ENCODE measurements around the gene TEC. TPM values are rescaled to one million over a fixed set of nuclear protein-coding genes. Genes with fewer than 3 reads are reported as not detected.

TEC gene
- total RNA-seq, 1 experiment from 2014 or later = 4.5 TPM

DNA sequence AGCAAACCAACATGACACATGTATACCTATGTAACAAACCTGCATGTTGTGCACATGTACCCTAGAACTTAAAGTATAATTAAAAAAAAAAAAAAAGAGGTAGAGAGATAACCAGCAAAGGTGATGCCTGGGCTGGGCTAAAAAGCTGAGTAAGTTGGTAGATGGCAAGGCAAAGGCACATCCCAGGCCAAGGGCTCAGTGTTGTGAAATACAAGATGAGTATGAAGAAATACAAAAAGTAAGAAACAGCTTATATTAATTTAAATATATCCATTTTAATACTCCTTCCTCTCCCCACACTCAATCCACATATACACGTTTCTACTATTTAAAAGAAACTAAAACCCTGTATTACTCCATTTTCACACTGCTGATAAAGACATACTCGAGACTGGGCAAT, 25.8 kb downstream of the TEC start:
- intact Hi-C loops (cut with micrococcal nuclease) = no loop called here
- CTCF ChIA-PET = no interaction called here
- Histone ChIP-seq H3K27ac (ENCODE audit: low read depth, low read length) (no peak overlapping the region), H3K9me2 (ENCODE audit: insufficient read depth) (no peaks in the 10 kb centered on the region), H3K4me2 (ENCODE audit: low read length) (no peak overlapping the region), H4K20me1 (ENCODE audit: insufficient read depth) (no peaks in the 10 kb centered on the region), H3K79me2 (ENCODE audit: insufficient read depth, low read length) (peaks cover 13% of the 10 kb centered on the region), H3K36me3 (ENCODE audit: control insufficient read depth in 1 of 2, insufficient read depth in 2 of 2, low read length in 2 of 2) (no peaks in the 10 kb centered on the region), H3K4me3 (replicated peaks in 1 of 2; ENCODE audit: low read depth in 1 of 2, low read length in 2 of 2) (no peak overlapping the region), H3K27me3 (ENCODE audit: insufficient read depth, low read length) (no peaks in the 10 kb centered on the region), H3K9ac (ENCODE audit: low read length) (no peak overlapping the region), H3K4me1 (ENCODE audit: control insufficient read depth in 1 of 2, insufficient read depth in 2 of 2, low read length in 2 of 2) (peaks cover 0 to 8% of the 10 kb centered on the region in 2 experiments; a peak in 2 of 4 replicates), H2AFZ (ENCODE audit: low read depth, low read length, poor library complexity, severe bottlenecking) (no peak overlapping the region), H3K9me3 (ENCODE audit: control insufficient read depth in 1 of 2, insufficient read depth in 1 of 2, low read depth in 1 of 2, low read length in 2 of 2) (no peaks in the 10 kb centered on the region)
- RAD21 ChIA-PET (ENCODE audit: low non-redundant PET in 1 of 2, low total read pairs in 2 of 2, uncharacterized antibody in 2 of 2, unreplicated experiment in 2 of 2) = no interaction called here
- ATAC-seq (no peak), DNase-seq (ENCODE audit: low read depth, low spot score) (no peak)
- POLR2A ChIA-PET = no interaction called here
- no TSS peak for BruUV-seq (replicated peaks)
- TF ChIP-seq TCF7L2 (IDR thresholded peaks at IDR 0.05; ENCODE audit: borderline replicate concordance, extremely low read depth, insufficient read depth, insufficient read length) (no peak), SP1 (IDR thresholded peaks at IDR 0.05; ENCODE audit: low read depth) (no peak), EZH2phosphoT487 (IDR thresholded peaks at IDR 0.05; ENCODE audit: borderline replicate concordance) (no peak), CEBPB (IDR thresholded peaks at IDR 0.05; ENCODE audit: low read depth) (no peak), EZH2 (IDR thresholded peaks at IDR 0.05) (no peak), YY1 (IDR thresholded peaks at IDR 0.05; ENCODE audit: extremely low read depth, insufficient replicate concordance, low read depth, low read length) (no peak), POLR2A (IDR thresholded peaks at IDR 0.05; ENCODE audit: borderline replicate concordance, extremely low read depth, insufficient read depth, insufficient read length) (no peak), EGR1 (IDR thresholded peaks at IDR 0.05; ENCODE audit: low read depth) (no peak), ZFX (IDR thresholded peaks at IDR 0.05) (no peak), RAD21 (IDR thresholded peaks at IDR 0.05; ENCODE audit: low read depth) (no peak), SRF (IDR thresholded peaks at IDR 0.05; ENCODE audit: low read depth) (no peak), CBX3 (IDR thresholded peaks at IDR 0.05; ENCODE audit: low read depth) (no peak), JUND (IDR thresholded peaks at IDR 0.05) (no peak), CTCF (IDR thresholded peaks at IDR 0.05 in 2 of 3, conservative IDR thresholded peaks at IDR 0.05 in 1 of 3; ENCODE audit: borderline replicate concordance in 1 of 3, insufficient read depth in 1 of 3, low read depth in 2 of 3, low read length in 2 of 3) (no peak), ZNF274 (IDR thresholded peaks at IDR 0.05; ENCODE audit: low read depth, low read length) (no peak), SIN3A (IDR thresholded peaks at IDR 0.05; ENCODE audit: low read depth) (no peak), ELF1 (IDR thresholded peaks at IDR 0.05; ENCODE audit: borderline replicate concordance, low read depth) (no peak), MAX (IDR thresholded peaks at IDR 0.05) (no peak)
- TF ChIP-seq, protein P1, sequence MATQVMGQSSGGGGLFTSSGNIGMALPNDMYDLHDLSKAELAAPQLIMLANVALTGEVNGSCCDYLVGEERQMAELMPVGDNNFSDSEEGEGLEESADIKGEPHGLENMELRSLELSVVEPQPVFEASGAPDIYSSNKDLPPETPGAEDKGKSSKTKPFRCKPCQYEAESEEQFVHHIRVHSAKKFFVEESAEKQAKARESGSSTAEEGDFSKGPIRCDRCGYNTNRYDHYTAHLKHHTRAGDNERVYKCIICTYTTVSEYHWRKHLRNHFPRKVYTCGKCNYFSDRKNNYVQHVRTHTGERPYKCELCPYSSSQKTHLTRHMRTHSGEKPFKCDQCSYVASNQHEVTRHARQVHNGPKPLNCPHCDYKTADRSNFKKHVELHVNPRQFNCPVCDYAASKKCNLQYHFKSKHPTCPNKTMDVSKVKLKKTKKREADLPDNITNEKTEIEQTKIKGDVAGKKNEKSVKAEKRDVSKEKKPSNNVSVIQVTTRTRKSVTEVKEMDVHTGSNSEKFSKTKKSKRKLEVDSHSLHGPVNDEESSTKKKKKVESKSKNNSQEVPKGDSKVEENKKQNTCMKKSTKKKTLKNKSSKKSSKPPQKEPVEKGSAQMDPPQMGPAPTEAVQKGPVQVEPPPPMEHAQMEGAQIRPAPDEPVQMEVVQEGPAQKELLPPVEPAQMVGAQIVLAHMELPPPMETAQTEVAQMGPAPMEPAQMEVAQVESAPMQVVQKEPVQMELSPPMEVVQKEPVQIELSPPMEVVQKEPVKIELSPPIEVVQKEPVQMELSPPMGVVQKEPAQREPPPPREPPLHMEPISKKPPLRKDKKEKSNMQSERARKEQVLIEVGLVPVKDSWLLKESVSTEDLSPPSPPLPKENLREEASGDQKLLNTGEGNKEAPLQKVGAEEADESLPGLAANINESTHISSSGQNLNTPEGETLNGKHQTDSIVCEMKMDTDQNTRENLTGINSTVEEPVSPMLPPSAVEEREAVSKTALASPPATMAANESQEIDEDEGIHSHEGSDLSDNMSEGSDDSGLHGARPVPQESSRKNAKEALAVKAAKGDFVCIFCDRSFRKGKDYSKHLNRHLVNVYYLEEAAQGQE (IDR thresholded peaks at IDR 0.05; ENCODE audit: low read depth) = no peak
- TF ChIP-seq, protein P2, sequence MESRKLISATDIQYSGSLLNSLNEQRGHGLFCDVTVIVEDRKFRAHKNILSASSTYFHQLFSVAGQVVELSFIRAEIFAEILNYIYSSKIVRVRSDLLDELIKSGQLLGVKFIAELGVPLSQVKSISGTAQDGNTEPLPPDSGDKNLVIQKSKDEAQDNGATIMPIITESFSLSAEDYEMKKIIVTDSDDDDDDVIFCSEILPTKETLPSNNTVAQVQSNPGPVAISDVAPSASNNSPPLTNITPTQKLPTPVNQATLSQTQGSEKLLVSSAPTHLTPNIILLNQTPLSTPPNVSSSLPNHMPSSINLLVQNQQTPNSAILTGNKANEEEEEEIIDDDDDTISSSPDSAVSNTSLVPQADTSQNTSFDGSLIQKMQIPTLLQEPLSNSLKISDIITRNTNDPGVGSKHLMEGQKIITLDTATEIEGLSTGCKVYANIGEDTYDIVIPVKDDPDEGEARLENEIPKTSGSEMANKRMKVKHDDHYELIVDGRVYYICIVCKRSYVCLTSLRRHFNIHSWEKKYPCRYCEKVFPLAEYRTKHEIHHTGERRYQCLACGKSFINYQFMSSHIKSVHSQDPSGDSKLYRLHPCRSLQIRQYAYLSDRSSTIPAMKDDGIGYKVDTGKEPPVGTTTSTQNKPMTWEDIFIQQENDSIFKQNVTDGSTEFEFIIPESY (IDR thresholded peaks at IDR 0.05; ENCODE audit: extremely low read depth, insufficient replicate concordance, low read length) = no peak
